NB4 (cell line): ENCODE results near the gene RASGEF1B.

ENCODE experiments used
- TF ChIP-seq, protein P1 (sequence below): IDR thresholded peaks from one replicate; pipeline ENCODE4 v1.5.1; 2012; ENCODE audit warnings: low read depth, low read length
- TF ChIP-seq, protein P2 (sequence below): IDR thresholded peaks from 2 replicates; pipeline ENCODE4 v1.6.1; 2011; ENCODE audit warnings: low read depth, low read length

DNA sequence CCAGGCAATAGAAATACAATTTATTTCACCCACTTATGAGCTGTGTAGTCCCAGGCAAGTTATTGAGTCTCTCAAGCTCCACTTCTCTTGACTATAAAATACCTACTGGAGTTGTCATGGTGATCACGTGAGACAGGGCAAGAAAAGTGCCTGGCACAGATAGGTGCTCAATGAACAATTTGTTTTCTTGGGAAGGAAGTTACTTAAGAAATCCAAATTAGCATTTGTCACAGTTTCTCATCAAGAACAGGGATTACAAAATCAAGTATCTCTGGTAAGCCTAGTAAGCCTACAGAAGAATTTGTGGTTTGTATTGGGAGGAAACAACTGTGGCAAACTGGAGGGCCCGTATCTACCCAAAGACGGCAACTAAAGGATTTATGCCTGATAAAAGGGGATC is 37.5 kb upstream of the RASGEF1B start:
- TF ChIP-seq, protein P1, sequence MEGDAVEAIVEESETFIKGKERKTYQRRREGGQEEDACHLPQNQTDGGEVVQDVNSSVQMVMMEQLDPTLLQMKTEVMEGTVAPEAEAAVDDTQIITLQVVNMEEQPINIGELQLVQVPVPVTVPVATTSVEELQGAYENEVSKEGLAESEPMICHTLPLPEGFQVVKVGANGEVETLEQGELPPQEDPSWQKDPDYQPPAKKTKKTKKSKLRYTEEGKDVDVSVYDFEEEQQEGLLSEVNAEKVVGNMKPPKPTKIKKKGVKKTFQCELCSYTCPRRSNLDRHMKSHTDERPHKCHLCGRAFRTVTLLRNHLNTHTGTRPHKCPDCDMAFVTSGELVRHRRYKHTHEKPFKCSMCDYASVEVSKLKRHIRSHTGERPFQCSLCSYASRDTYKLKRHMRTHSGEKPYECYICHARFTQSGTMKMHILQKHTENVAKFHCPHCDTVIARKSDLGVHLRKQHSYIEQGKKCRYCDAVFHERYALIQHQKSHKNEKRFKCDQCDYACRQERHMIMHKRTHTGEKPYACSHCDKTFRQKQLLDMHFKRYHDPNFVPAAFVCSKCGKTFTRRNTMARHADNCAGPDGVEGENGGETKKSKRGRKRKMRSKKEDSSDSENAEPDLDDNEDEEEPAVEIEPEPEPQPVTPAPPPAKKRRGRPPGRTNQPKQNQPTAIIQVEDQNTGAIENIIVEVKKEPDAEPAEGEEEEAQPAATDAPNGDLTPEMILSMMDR, result no peak
- TF ChIP-seq, protein P2, sequence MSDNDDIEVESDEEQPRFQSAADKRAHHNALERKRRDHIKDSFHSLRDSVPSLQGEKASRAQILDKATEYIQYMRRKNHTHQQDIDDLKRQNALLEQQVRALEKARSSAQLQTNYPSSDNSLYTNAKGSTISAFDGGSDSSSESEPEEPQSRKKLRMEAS, result no peak
